Esophagus muscularis mucosa (tissue), 3 donors: ENCODE results near the gene GMPPB.
"Not testable (repeated sequence)": the region's sequence is repeated elsewhere in the genome, so short reads cannot be mapped to it uniquely, and the experiment has no call there.

ENCODE experiments used
- POLR2A ChIP-seq: fragments of 450-650 bp; IDR thresholded peaks from one replicate; pipeline ENCODE4 v1.6.1; 2017; ENCODE audit warnings: antibody characterized with exemption, moderate library complexity, mild to moderate bottlenecking, low read depth
- TF ChIP-seq, protein P1 (sequence below), 3 experiments: fragments of 200-600 bp in 2 of 3; fragments of 450-650 bp in 1 of 3; sonication (generic) in 2 of 3; IDR thresholded peaks; one replicate each; pipeline ENCODE4 v1.5.1; 2017 to 2019; ENCODE audit warnings: antibody characterized with exemption in 3 of 3, mild to moderate bottlenecking in 2 of 3, moderate library complexity in 1 of 3

GRCh38 chr3:49694409-49695070 is 29.2 kb downstream of the GMPPB start:
- TF ChIP-seq, protein P1, sequence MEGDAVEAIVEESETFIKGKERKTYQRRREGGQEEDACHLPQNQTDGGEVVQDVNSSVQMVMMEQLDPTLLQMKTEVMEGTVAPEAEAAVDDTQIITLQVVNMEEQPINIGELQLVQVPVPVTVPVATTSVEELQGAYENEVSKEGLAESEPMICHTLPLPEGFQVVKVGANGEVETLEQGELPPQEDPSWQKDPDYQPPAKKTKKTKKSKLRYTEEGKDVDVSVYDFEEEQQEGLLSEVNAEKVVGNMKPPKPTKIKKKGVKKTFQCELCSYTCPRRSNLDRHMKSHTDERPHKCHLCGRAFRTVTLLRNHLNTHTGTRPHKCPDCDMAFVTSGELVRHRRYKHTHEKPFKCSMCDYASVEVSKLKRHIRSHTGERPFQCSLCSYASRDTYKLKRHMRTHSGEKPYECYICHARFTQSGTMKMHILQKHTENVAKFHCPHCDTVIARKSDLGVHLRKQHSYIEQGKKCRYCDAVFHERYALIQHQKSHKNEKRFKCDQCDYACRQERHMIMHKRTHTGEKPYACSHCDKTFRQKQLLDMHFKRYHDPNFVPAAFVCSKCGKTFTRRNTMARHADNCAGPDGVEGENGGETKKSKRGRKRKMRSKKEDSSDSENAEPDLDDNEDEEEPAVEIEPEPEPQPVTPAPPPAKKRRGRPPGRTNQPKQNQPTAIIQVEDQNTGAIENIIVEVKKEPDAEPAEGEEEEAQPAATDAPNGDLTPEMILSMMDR (IDR thresholded peaks at IDR 0.05): not testable (repeated sequence)
- not testable (repeated sequence) for TF ChIP-seq POLR2A
